Activated gamma-delta T cell treated with Interleukin-2 at 50 U/mL for 16 hours (primary cell): ENCODE results near the gene NUSAP1.
"Not testable (repeated sequence)": the region's sequence is repeated elsewhere in the genome, so short reads cannot be mapped to it uniquely, and the experiment has no call there.

Experiments used
- DNase-seq: peaks from one replicate; pipeline ENCODE4 v3.0.0-alpha.2; 2020

NUSAP1 gene

GRCh38 chr15:41334293-41335120 lies 1.8 kb downstream of the NUSAP1 start:
- no peak for DNase-seq

- no peak for DNase-seq
Measured at GRCh38 chr15:41336549-41336948, 3.9 kb downstream of the NUSAP1 start.

- no peak for DNase-seq
Measured at GRCh38 chr15:41337047-41337446, 4.4 kb downstream of the NUSAP1 start.

GRCh38 chr15:41337631-41338522 lies 5.2 kb downstream of the NUSAP1 start:
- no peak for DNase-seq

GRCh38 chr15:41340189-41340695 lies 7.6 kb downstream of the NUSAP1 start:
- no peak for DNase-seq

- DNase-seq = no peak
Measured at GRCh38 chr15:41341519-41341918, 8.8 kb downstream of the NUSAP1 start.

GRCh38 chr15:41347236-41347635 lies 14.6 kb downstream of the NUSAP1 start:
- DNase-seq = no peak

- DNase-seq = no peak
Measured at GRCh38 chr15:41350057-41350717, 17.5 kb downstream of the NUSAP1 start.

- DNase-seq = no peak
Measured at GRCh38 chr15:41354371-41354770, 21.7 kb downstream of the NUSAP1 start.

GRCh38 chr15:41367418-41367817 lies 34.7 kb downstream of the NUSAP1 start:
- DNase-seq = no peak

GRCh38 chr15:41377978-41378377 lies 45.3 kb downstream of the NUSAP1 start:
- DNase-seq = no peak

GRCh38 chr15:41383974-41384749 lies 51.5 kb downstream of the NUSAP1 start:
- not testable (repeated sequence) for DNase-seq

GRCh38 chr15:41387646-41388045 lies 55.0 kb downstream of the NUSAP1 start:
- DNase-seq = no peak

GRCh38 chr15:41392659-41393058 lies 60.0 kb downstream of the NUSAP1 start:
- DNase-seq = no peak

GRCh38 chr15:41394924-41395323 lies 62.2 kb downstream of the NUSAP1 start:
- no peak for DNase-seq

- DNase-seq = no peak
Measured at GRCh38 chr15:41396111-41396510, 63.4 kb downstream of the NUSAP1 start.

GRCh38 chr15:41401904-41402267 lies 69.2 kb downstream of the NUSAP1 start:
- no peak for DNase-seq

- DNase-seq = no peak
Measured at GRCh38 chr15:41407341-41407740, 74.7 kb downstream of the NUSAP1 start.

GRCh38 chr15:41408234-41408641 lies 75.6 kb downstream of the NUSAP1 start:
- DNase-seq = no peak

- no peak for DNase-seq
Measured at GRCh38 chr15:41411031-41411430, 78.3 kb downstream of the NUSAP1 start.

- DNase-seq = no peak
Measured at GRCh38 chr15:41411441-41411840, 78.8 kb downstream of the NUSAP1 start.

GRCh38 chr15:41416128-41416741 lies 83.6 kb downstream of the NUSAP1 start:
- DNase-seq = no peak
